Activated T-cell treated with anti-CD3 and anti-CD28 coated beads, Interleukin-2, amount 50 U/mL, for 1 hour (primary cell): ENCODE measurements around the gene IKZF5.

Experiments used
- DNase-seq: peaks from one replicate; pipeline ENCODE4 v3.0.0-alpha.2; 2020

Gene IKZF5

DNA sequence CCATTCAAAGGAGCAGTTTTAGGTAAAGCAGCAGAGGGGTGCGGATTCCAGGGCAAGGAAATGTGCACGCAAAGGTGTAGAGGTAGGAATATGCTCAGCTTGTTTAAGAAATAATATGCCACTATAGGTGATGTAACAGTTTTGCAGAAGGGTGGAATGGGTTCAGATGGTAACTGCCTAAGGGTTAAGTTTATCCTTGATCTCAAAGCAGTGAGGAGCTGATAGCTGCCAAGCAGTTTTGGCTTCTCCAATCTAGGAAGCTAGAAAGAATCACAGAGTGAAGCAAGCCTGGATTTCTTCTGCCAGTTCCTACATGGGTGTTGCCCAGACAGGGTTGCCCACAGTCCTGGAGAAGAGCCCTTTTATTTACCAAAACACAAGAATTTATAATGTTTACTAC, 6.2 kb upstream of the IKZF5 start:
- no peak for DNase-seq

DNA sequence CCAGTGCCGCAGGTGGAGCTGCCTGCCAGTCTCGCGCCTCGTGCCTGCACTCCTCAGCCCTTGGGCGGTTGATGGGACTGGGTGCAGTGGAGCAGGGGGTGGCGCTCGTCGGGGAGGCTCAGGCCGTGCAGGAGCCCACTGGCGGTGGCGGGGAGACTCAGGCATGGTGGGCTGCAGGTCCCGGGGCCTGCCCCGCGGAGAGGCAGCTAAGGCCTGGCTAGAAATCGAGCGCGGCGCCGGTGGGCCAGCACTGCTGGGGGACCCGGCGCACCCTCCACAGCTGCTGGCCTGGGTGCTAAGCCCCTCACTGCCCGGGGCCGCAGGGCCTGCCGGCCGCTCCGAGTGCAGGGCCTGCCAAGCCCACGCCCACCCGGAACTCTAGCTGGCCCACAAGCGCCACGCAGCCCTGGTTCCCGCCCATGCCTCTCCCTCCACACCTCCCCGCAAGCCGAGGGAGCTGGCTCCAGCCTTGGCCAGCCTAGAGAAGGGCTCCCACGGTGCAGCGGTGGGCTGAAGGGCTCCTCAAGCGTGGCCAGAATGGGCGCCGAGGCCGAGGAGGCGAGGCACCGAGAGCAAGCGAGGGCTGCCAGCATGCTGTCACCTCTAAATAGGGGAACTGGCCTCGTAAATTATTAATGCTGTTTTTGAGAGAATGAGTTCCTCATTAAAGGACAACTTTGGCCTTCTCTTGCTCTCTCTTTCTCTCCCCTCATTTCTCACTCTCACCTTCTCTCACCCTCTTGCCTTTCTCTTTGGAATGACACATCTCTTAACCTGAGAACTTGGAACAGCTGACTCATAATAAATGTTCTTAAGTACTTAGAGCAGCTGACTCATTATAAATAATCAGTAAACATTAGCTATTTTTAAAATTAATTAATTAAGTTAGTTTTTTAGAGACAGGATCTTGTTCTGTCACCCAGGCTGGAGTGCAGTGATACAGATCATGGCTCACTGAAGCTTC, 5.1 kb upstream of the IKZF5 start:
- DNase-seq = no peak

DNA sequence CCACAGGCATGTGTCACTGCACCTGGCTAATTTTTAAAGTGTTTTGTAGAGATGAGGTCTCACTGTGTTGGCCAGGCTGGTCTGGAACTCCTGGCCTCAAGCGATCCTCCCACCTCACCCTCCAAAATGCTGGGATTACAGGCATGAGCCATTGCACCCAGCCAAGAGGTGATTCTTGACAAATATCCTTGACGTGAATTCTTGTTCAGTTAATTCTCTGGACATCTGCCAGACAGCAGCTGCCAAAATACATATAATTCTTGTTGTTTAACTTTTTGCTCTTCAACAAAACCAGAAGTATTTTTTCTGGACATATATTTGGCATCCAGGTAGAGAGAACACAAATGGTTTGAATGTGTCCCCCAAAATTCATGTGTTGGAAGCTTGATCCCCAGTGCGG, 3.4 kb upstream of the IKZF5 start:
- no peak for DNase-seq

DNA sequence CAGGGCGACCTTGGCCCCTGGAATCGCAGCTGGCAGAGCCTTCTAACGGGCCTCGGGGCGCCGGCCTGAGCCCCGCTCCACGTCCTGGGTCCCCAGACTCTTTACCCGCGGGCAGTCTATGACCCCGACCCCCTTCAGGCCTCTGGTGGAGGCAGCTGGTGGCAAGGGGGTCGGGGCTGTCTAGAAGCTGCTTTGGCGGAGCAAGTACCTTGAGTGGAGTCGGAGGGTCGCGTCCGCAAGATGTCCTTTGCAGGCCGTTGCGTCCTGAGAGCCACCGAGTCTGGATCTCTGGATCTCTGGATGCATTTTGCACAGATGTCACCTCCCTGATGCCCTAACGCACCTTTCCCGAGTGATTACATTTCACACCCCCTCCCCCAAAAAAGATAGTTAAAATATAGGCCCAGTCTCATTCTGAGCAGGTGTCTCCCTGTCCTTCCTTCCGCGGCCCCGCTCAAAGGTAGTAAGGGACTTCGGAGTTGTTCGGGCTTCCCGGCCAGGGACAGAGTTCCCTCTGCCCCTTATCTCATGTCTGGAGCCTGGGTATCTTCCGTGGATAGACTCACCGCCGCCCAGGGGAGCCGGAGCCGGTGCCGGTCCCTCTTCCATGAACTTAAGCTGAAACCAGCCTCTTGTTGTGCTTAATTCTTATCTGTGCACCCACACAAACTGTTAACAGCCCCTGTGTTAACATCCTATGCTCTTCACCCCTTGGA, 668 bp upstream of the IKZF5 start:
- peak; percentile 36 for DNase-seq

DNA sequence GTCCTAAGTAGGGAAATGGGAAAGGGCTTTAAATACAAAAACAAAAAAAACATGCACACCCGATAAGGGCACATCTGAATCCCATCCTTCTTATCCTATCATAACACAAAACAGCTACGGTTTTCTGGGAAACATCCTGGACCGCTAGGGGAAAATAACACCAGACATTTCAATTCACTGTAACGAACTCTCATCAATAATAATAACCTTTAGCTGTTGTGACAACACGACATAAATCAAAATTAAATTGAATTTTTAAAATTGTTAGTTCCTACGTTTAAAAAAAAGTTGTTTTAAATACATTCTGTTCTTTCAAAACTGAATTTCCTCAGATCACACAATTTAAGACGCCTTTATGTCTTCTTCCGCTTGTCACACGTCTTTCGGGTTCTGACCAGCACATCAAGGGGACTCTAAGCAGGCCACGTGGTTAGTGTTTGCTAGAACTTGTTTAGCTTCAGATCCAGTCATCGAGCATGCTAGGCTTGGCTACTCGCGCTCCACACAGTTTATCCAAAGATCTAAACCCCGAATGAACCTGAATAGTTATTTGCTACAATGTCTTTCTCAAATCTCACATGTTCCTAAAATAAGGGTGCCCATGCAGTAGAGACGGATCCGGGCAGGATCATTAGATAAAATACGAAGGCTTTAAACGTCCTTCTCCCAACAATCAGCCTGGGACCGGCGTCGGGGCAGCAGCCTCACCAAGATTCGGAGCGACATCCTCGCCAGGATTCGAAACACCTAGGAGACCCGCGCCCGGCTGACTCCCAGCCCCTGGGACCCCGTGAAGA, 839 bp downstream of the IKZF5 start:
- peak; percentile 33 for DNase-seq

DNA sequence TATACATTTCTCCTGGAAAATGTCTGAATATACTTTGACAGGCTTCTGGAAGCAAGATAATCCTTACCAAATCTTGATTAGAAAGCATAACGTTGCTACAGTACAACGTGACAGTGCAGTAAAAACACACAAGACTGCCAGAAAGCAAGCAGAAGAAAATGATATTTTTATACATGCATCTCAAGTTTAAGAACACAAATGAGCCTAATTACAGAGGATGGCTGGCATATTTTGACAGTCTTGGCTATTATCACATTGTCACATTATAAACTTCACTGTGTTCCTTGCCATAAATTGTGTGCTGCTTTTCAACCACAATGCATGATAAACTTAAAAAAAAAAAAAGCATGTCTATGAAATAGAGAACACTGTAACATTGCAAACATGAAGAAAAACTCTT, 4.3 kb downstream of the IKZF5 start:
- DNase-seq = no peak

DNA sequence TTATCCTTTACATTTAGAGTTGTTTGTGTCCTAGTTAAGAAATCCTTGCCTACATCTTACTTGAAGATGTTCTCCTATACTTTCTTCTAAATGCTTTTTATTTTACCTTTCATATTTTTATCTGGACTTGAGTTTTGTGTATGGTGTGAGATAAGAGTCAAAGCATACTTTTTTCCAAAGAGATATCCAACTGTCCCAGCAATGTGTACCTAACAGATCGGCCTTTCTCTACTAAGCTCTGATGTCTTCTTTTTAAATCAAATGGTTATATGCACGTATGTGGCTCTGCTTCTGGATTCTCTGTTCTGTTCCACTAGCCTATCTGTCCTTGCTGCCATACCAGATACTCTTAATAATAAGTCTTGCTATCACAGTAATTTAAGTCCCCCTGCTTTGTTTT, 7.2 kb downstream of the IKZF5 start:
- no peak for DNase-seq

DNA sequence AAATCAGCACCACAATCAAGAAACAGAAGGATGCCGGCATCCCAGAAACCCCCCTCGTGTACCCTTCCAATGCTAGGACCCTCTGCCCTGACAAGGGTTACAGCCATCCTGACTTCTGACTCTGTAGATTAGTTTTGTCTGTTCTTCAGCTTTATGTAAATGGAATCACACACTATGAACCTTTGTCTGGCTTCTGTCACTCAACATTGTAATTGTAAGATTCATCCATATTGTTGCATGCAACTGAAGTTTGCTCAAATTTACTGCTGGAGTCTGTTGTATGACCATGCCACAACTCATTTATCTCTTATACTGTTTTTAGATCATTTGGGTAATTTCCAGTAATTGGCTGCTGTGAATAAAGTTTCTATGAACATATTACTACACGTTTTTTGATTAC, 8.4 kb downstream of the IKZF5 start:
- DNase-seq = no peak

DNA sequence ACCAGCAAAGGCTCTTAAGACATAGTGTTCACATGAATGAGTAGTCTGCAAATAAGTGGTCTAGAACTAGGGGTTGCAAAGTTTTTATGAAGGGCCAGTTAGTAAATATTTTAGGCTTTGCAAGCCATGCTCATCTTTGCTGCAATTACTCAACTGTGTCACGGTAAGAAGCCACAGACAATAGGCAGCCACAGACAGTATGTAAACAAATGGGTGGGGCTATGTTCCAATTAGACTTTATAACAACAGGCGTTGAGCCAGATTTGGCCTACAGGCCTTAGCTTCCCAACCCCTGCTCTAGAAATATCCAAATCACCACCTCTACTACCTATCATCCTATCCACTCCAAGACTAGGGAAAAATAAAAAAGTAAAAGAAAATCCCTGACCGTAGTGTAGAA, 9.2 kb downstream of the IKZF5 start:
- no peak for DNase-seq

DNA sequence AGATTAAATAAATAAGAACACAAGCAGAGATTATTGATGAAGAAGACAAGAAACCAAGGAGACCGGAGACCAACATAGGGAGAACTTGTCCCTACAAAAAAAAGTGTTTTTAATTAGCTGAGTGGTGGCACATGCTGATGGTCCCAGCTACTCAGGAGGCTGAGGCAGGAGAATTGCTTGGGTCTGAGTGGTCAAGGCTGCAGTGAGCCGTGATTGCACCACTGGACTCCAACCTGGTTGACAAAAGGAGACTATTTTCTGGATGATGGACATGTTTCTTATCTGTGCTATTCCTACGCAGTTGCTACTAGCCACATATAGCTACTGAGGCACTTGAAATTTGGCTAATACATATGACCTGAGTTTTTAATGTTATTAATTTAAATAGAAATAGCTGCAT, 9.7 kb downstream of the IKZF5 start:
- no peak for DNase-seq

DNA sequence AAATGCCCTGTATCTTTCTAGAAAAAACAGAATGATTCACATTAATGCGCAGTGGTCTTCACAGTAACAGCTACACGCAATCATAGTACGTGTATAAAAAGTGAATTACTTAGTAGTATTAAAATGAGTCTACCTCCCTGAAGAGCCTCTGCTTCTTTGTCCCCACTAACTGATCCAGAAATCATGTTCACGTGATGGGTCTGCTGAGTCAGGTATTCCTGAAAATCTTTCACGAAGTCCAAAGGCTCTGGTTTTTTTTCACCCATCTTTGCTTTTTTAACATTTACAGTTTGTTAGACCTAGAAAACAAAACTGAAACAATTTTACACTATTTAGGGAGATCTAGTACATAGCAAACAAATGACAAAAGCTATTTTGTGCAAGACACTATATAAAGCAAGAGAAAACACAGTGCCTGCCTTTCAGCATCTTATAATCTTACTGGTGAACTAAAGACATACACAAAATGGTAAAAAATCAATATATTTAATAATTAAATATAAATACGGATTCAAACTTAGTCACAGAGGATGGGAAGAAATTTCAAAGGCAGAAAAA, 10.2 kb downstream of the IKZF5 start:
- DNase-seq = no peak

DNA sequence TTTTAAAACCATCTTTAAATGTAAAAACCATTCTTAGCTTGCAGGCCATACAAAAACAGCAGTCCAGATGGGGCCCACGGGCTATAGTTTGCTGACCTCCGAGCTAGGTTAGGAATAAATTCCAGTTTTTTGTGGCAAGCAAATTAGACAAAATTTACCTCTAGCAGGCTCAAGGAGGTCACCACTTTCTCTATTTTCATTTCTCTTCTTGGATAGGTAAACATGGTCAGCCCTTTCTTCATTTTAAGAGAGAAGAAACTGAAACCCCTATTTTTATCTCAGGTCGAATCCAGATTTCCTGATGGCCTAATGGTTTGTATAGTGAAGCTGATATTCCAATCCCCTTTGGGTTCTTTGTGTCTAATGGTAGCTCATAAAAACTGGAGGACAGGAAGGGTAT, 10.7 kb downstream of the IKZF5 start:
- no peak for DNase-seq

DNA sequence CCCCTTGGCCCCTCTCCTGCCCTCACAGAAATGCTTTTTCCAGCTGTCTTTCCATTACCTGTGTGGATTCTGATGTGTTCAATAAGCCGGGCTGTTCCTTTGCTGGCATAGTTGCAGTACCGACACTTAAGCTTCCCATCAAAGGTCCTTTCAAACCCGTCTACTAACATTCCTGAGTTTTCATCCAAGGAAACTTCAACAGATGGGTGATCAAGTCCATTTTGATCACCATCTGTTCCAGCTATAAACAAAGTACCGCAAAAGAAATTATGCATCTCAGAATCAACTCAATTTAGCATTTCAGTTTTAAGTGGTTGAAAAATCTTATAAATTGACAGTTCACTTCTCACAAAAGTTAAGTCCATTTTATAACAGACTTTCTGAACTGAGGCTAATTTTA, 12.7 kb downstream of the IKZF5 start:
- no peak for DNase-seq

DNA sequence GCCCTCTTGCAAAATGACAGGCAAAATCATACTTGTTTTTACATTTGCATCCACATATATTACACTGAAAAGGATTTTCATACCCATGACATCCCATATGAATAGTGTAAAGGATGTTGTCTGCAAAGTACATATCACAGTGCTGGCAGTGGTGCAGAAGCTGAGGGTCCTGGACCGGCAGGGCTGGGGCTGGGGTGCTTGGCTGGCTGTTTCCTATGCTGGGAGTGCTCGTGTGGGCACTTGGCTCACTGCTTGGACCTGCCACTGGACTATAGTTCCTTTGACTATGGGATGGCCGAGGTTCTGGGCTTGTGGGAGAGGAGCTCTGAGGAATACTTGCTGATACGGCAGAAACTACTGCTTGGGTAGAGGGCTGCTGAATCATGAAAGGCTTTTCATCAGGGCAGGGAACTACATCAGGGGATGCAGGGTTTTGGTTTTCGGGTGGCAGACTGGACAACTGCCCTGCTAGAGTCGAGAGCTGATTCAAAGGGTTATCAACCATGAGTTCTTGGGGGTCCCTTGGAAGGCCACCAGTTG, 14.7 kb downstream of the IKZF5 start:
- no peak for DNase-seq

DNA sequence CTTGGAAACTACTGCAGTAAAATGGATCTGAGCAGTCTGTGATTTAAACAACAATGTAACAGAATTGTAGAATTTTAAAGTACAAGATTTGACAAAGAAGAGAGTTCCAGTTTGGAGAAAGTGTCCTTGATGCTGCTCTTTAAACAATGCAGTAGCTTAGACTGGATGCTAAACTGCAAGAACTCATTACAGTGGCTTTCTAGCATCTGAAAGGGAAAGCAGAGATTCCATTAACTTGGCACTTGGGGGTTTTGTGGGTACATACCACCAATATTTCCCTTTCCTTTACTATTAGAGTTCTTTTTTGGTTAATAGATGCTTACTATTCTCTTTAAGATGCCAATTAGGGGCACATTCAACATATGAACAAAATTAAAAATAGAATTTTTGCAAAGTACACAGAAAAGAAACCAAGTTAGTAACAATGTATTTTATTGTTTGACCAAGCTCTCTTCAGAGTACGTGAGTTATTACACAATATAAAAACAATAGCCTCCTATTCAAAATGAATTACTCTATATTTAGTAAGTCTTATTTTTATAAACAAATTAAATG, 16.5 kb downstream of the IKZF5 start:
- DNase-seq = no peak

DNA sequence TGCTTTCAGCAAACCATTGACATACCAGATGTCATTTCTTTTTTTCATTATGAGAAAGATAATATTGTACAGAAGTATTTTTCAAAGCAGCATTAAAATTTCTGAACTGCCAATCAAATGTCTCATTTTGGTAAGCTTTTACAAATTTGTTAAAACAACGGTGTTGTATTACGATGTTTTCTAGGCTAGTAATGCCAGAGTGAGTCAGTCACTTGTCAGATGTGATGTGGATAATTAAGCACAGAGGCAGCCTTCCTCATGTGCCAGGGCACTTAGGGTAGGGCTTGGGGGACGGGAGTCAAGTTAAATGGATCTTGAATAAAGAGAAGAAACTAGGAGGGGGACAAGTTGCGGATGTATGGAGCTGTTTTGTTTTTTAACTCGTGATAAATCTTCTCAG, 18.3 kb downstream of the IKZF5 start:
- DNase-seq = no peak

DNA sequence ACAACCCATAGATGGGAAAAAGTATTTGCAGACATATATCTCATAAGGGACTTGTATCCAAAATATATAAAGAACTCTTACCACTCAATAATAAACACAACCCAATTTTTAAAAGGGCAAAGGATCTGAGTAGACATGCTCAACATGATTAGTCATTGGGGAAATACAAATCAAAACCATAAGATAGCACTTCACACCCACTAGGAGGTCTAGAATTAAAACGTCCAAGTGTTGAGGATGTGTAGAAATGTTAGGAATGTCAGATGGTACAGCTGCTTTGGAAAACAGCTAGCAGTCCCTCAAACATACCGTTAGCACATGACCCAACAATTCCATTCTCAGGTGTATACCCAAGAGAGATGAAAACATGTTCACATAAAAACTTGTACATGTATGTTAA, 20.1 kb downstream of the IKZF5 start:
- no peak for DNase-seq

DNA sequence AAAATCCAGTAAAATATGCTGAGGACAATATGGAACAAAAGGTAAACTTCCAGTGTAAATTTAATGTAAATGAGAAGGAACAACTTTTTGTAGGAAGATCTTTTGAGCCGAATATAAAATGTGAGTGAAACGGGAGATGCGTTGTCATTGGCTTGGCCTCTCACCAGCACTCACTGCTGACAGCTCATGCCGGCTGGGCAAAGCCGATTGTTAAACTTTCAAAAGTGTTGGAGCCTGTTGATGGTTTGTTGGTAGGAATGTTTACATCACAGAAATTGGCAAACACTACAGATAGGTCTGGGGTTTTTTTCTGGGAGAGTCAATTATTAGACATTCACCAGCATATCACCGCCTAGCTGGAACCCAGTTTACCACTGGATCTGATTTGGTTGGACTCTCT, 22.3 kb downstream of the IKZF5 start:
- no peak for DNase-seq

DNA sequence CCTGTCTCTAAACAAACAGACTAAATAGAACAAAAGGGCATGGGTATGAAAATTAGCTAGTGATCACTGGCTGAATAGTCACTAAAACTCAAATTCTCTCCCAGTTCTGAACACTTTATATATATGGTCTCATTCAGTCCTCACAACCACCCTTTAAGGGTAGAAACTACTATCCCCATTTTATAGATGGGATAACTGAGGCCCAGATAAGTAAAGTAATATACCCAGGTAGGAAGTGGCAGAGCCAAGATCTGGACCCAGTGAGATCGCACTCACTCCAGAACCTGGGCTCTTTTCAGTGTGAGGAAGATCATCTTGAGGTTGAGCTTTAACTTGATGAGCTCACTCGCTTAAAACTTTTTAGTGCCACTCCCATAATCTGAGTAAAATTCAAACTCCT, 23.9 kb downstream of the IKZF5 start:
- DNase-seq = no peak

DNA sequence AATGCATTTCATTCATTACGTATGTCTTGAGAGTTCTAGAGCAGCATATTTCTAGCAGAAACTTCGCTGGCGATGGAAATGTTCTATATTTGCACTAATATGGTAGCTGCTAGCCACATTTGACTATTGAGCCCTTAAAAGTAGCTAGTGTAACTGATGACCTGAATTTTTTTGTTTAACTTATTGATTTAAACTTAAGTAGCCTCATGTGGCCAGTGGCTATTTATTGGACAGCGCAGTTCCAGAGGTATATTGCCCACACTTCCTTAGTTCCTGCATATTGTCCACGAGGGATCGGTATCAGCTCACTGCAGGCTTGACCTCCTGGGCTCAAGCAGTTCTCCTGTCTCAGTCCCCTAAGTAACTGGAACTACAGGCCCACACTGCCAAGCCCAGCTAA, 24.7 kb downstream of the IKZF5 start:
- no peak for DNase-seq

DNA sequence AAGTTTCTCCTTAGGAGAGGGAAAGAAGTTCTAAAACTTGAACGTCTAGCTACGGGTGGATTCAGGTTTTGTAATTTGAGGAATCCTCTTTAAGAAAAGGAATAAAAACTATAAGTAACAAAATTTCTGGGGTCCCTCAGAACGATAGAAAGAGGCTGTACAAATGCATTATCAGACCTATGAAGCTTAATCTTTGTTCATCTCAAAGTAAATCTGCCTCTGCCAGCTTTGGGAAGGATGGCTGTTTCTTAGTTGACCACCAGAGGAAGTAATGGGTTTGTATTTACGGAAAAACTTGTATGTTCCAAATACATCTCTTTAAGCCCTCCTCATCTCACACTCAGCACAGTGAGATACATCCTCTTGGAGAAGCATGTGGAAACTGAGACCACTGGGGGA, 27.5 kb downstream of the IKZF5 start:
- no peak for DNase-seq

DNA sequence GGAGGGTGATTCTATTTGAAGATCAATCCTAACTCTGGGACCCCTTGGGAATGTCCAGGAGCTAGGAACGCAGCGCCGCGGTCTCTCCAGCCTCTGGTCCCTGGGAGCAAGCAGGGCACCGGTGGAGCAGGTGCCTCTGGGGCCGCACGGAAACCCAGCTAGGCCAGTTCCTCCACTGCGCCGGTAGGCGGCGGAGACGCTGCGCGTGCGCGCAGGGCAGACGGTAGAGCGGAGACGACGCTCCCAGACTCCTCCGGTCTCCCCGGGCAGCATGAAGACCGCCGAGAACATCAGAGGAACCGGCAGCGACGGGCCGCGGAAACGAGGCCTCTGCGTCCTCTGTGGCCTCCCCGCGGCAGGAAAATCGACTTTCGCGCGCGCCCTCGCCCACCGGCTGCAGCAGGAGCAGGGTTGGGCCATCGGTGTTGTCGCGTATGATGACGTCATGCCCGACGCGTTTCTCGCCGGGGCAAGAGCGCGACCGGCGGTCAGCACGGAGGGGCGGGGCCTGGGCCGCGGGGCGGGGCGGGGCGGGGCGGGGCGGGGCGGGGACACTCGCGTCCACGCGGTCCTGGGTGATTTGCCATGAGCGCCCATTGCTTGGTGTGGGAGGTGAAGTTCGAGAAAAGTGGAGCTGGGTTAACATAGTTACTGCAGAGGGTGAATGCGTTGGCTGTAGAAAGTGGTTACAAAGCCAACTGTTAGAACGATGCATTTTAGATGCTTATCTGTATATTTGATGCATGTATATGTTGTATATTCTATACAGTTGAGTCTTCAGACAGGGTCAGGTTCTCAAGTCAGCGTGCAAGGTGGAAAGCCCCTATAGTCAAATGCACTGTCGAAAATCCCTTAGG, 28.2 kb downstream of the IKZF5 start, which contains the start of gene PSTK:
PSTK (plus strand) TSS at position 193 of the 857 bp plus-strand sequence; CDS start at position 272, 79 bp downstream.
- peak; percentile 88 for DNase-seq
